GM18520 (cell line): ENCODE data around the gene MAPK8.

Source experiments
- ATAC-seq: cut with Tn5 transposase; IDR thresholded peaks from one replicate; pipeline ENCODE4 v1.9.1; 2021; ENCODE audit not compliant: unreplicated experiment

MAPK8 gene

GRCh38 chr10:48381971-48382370, 75.5 kb downstream of the MAPK8 start:
- ATAC-seq = no peak

GRCh38 chr10:48382982-48383381, 76.5 kb downstream of the MAPK8 start:
- ATAC-seq = no peak

GRCh38 chr10:48383393-48383792, 76.9 kb downstream of the MAPK8 start:
- no peak for ATAC-seq

- no peak for ATAC-seq
These were observed 78.2 kb downstream of the MAPK8 start for GRCh38 chr10:48384699-48384982.

- no peak for ATAC-seq
These were observed 82.8 kb downstream of the MAPK8 start for GRCh38 chr10:48389272-48389671.

- no peak for ATAC-seq
These were observed 83.5 kb downstream of the MAPK8 start for GRCh38 chr10:48389846-48390557.

- ATAC-seq = no peak
These were observed 84.0 kb downstream of the MAPK8 start for GRCh38 chr10:48390558-48390871.

GRCh38 chr10:48390933-48391845, 84.7 kb downstream of the MAPK8 start:
- no peak for ATAC-seq

GRCh38 chr10:48391994-48392393, 85.5 kb downstream of the MAPK8 start:
- no peak for ATAC-seq

- no peak for ATAC-seq
These were observed 91.8 kb downstream of the MAPK8 start for GRCh38 chr10:48398261-48398660.

GRCh38 chr10:48399056-48399541, 92.6 kb downstream of the MAPK8 start:
- ATAC-seq = no peak

- no peak for ATAC-seq
These were observed 93.1 kb downstream of the MAPK8 start for GRCh38 chr10:48399551-48399950.

GRCh38 chr10:48400129-48400849, 93.8 kb downstream of the MAPK8 start:
- ATAC-seq = no peak

GRCh38 chr10:48400850-48401220, 94.4 kb downstream of the MAPK8 start:
- no peak for ATAC-seq

- ATAC-seq = no peak
These were observed 98.2 kb downstream of the MAPK8 start for GRCh38 chr10:48404646-48405045.

GRCh38 chr10:48406204-48406603, 99.7 kb downstream of the MAPK8 start:
- no peak for ATAC-seq

- ATAC-seq = no peak
These were observed 100.2 kb downstream of the MAPK8 start for GRCh38 chr10:48406658-48407057.

GRCh38 chr10:48410503-48410902, 104.0 kb downstream of the MAPK8 start:
- ATAC-seq = no peak

- no peak for ATAC-seq
These were observed 105.0 kb downstream of the MAPK8 start for GRCh38 chr10:48411510-48411909.

- no peak for ATAC-seq
These were observed 105.6 kb downstream of the MAPK8 start for GRCh38 chr10:48412081-48412480.

- no peak for ATAC-seq
These were observed 106.5 kb downstream of the MAPK8 start for GRCh38 chr10:48412933-48413332.

- ATAC-seq = no peak
These were observed 107.7 kb downstream of the MAPK8 start for GRCh38 chr10:48414160-48414559.
